ENCODE data around the gene TANGO6. TPM values are rescaled to one million over a fixed set of nuclear protein-coding genes. Genes with fewer than 3 reads are reported as not detected.

Gene TANGO6
- total RNA-seq, 1 donor from 2014 or later = 35.5 TPM

DNA sequence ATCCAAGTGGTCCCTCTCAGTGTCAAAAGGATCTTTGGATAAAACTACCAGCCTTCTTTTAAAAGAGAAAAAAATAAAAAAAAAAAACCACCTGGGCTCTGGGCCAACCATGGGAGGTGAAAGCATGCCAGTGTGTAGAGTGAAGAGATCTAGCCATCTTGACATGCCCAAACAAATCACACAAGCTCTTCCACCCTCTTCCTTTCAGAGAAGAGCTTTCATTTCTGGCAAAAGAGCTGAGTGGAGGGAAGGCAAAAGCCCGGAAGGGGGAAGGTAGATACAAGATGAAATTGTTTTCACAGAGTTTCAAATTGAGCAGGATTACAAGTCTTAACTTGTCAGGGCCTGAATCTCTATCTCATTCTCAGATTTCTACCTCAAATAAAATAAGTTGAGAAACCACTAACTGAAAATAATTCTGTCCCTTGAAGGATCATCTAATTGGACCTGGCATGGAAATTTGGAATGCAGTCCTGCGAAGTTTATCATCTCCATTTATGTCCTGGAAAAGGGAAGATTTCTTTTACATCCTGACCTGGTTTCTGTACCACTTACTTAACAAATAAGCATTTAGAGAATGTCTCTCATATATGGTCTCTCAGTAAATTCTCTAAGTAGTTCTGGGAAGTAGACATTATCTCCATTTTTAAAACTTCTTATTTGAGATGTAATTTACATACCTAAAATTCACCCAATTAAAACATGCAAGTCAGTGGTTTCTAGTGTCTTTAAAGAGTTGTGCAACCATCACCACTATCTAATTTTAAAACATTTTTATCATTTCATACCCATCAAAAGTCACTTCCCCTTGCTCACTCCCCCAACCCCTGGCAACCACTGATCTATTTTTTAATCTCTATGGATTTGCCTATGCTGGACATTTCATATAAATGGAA lies 93.7 kb downstream of the TANGO6 start:
- Mint-ChIP-seq H3K4me1 (ENCODE audit: low read depth) (no peaks in the 10 kb centered on the region), H3K27me3 (ENCODE audit: insufficient read depth) (no peaks in the 10 kb centered on the region), H3K4me3 (no peak overlapping the region), H3K9me3 (no peaks in the 10 kb centered on the region), H3K36me3 (ENCODE audit: low read depth) (peaks cover 7% of the 10 kb centered on the region), H3K27ac (no peak overlapping the region)
- no peak for DNase-seq (ENCODE audit: low spot score)
- intact Hi-C loops (cut with micrococcal nuclease) = no loop called here

- H3K4me3 Mint-ChIP-seq = no peak overlapping the region
- no peak overlapping the region for H3K27ac Mint-ChIP-seq
- H3K9me3 Mint-ChIP-seq = peaks cover 8% of the 10 kb centered on the region
- intact Hi-C loops (cut with micrococcal nuclease) = no loop called here
- peaks cover 18% of the 10 kb centered on the region for H3K36me3 Mint-ChIP-seq (ENCODE audit: low read depth)
- H3K27me3 Mint-ChIP-seq (ENCODE audit: insufficient read depth) = no peaks in the 10 kb centered on the region
- no peaks in the 10 kb centered on the region for H3K4me1 Mint-ChIP-seq (ENCODE audit: low read depth)
- DNase-seq (ENCODE audit: low spot score) = no peak
Observed at GRCh38 chr16:68939692-68940320, 96.5 kb downstream of the TANGO6 start.

- no peaks in the 10 kb centered on the region for H3K27me3 Mint-ChIP-seq (ENCODE audit: insufficient read depth)
- H3K36me3 Mint-ChIP-seq (ENCODE audit: low read depth) = peaks cover 19% of the 10 kb centered on the region
- H3K4me3 Mint-ChIP-seq = no peak overlapping the region
- intact Hi-C loops (cut with micrococcal nuclease) = no loop called here
- peaks cover 9% of the 10 kb centered on the region for H3K9me3 Mint-ChIP-seq
- no peak overlapping the region for H3K27ac Mint-ChIP-seq
- no peaks in the 10 kb centered on the region for H3K4me1 Mint-ChIP-seq (ENCODE audit: low read depth)
- no peak for DNase-seq (ENCODE audit: low spot score)
Observed at GRCh38 chr16:68940816-68941215, 97.5 kb downstream of the TANGO6 start.

GRCh38 chr16:68943961-68944360 lies 100.6 kb downstream of the TANGO6 start:
- Mint-ChIP-seq H3K9me3 (peaks cover 9% of the 10 kb centered on the region), H3K36me3 (ENCODE audit: low read depth) (peaks cover 14% of the 10 kb centered on the region), H3K27ac (no peak overlapping the region), H3K4me3 (no peak overlapping the region), H3K27me3 (ENCODE audit: insufficient read depth) (no peaks in the 10 kb centered on the region), H3K4me1 (ENCODE audit: low read depth) (no peaks in the 10 kb centered on the region)
- intact Hi-C loops (cut with micrococcal nuclease) = no loop called here
- no peak for DNase-seq (ENCODE audit: low spot score)

DNA sequence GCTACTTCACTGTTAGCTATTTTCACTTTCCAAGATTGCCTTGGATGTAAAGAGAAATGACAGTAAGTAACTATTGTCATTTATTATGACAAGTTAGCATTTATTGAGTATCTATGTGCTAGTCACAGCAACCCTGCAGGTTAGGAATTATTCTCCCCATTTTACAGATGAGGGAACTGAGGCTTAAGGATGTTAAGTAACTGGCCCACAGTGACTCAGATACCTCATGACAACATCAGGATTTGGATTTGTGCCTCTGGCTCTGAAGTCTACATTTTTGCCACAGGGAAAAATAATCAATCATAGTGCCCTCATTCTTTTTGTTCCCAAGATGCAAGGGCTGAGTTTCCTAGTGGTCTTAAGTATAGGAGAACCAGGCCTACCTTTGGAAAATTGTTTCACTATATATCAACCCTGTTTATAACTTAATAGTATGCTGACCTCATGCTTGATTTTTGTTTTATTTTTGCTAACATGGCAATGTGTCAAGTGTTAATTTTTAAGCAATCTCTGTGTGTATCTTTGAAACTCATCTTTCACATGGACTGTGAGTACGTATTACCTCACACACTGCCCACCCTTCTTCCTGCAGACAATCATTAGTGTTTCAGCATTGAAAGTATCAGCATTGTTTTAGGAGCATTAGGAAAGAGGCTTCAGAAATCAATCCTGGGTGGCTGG lies 105.0 kb downstream of the TANGO6 start:
- Mint-ChIP-seq H3K27me3 (ENCODE audit: insufficient read depth) (no peaks in the 10 kb centered on the region), H3K4me3 (no peak overlapping the region), H3K27ac (no peak overlapping the region), H3K36me3 (ENCODE audit: low read depth) (peaks cover 12% of the 10 kb centered on the region), H3K4me1 (ENCODE audit: low read depth) (no peaks in the 10 kb centered on the region), H3K9me3 (peaks cover 9% of the 10 kb centered on the region)
- DNase-seq (ENCODE audit: low spot score) = no peak
- intact Hi-C loops (cut with micrococcal nuclease) = no loop called here

DNA sequence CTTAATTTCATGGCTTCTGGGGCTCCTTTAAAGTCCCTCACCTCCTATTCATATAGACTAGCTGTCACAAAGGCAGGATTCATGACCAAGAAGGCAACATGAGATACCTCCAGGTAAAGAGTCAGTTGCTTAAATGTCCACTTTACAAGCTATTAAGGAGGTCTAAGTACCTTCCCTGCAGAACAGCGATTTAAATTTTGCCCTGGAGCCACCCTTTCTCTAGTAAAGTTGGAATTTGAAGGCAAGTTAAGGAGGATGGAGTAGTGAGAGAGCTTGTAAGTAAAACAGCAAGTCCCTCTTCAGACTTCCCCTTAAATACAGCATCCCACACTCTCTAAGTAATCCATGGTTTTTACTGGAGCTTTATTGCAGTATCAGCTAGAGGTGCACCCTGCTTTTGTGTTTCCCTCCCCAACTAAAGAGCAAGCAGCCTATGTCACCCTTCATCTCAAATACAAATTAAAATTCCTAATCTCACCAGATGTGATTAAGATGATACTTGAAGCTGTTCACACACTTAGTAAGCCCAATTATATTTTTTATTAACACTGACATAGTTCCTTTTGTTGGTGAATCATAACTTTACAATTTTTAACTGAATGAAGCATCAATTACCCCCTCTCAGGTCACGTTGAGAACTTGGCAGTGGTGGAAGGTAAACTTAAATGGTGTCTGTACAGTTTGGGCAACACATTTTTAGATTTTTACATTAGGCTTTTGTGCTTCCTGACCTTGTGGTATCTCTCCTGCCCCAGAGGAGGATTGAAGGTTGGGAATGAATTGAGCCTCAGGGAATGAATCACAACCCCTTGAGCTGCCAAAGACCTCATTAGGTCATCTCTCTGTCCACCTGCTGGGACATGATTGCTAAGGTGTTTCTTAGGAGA lies 108.9 kb downstream of the TANGO6 start:
- H3K9me3 Mint-ChIP-seq = no peaks in the 10 kb centered on the region
- H3K4me3 Mint-ChIP-seq = no peak overlapping the region
- H3K36me3 Mint-ChIP-seq (ENCODE audit: low read depth) = no peaks in the 10 kb centered on the region
- H3K27me3 Mint-ChIP-seq (ENCODE audit: insufficient read depth) = no peaks in the 10 kb centered on the region
- intact Hi-C loops (cut with micrococcal nuclease) = no loop called here
- H3K27ac Mint-ChIP-seq = no peak overlapping the region
- H3K4me1 Mint-ChIP-seq (ENCODE audit: low read depth) = no peaks in the 10 kb centered on the region
- no peak for DNase-seq (ENCODE audit: low spot score)

DNA sequence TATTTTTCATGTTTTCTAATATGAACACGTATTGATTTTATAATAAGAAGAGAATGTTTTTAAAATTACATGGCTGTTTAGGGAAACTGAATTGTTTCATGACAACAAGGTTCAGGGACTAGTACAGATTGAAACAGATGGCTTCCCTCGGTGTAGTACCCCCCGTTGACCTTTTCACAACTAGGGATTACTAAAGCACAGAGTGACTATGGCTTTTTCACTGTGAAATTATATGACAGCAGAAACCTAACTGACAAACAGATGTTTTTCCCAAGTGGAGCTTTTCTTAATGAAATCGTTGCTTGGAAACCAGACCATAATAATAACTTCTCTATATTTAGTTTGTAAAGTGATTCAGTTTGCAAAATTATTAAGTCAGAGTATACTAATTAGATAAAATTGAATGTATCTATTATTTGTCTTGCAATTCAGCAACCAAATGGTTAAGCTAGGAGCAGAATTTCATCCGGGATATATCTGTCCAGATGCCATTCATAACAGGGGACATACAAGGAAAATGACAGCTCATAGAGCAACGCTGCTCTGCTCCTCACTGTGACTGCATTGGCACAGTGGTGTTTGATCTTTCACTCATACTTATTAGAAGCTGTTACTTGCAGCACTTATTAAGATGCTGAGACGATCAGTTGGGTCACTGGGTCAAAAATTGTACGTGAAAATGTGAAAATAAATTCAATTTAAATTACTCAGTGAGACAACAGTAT lies 111.7 kb downstream of the TANGO6 start:
- Mint-ChIP-seq H3K27me3 (ENCODE audit: insufficient read depth) (no peaks in the 10 kb centered on the region), H3K4me1 (ENCODE audit: low read depth) (no peaks in the 10 kb centered on the region), H3K4me3 (no peak overlapping the region), H3K9me3 (no peaks in the 10 kb centered on the region), H3K27ac (no peak overlapping the region), H3K36me3 (ENCODE audit: low read depth) (no peaks in the 10 kb centered on the region)
- intact Hi-C loops (cut with micrococcal nuclease) = no loop called here
- DNase-seq (ENCODE audit: low spot score) = no peak

GRCh38 chr16:68960910-68961309 lies 117.6 kb downstream of the TANGO6 start:
- Mint-ChIP-seq H3K4me1 (ENCODE audit: low read depth) (no peaks in the 10 kb centered on the region), H3K9me3 (no peaks in the 10 kb centered on the region), H3K36me3 (ENCODE audit: low read depth) (no peaks in the 10 kb centered on the region), H3K27ac (no peak overlapping the region), H3K4me3 (no peak overlapping the region), H3K27me3 (ENCODE audit: insufficient read depth) (no peaks in the 10 kb centered on the region)
- intact Hi-C loops (cut with micrococcal nuclease) = no loop called here
- DNase-seq (ENCODE audit: low spot score) = no peak

- intact Hi-C loops (cut with micrococcal nuclease) = no loop called here
- H3K27me3 Mint-ChIP-seq (ENCODE audit: insufficient read depth) = no peaks in the 10 kb centered on the region
- H3K9me3 Mint-ChIP-seq = no peaks in the 10 kb centered on the region
- no peaks in the 10 kb centered on the region for H3K4me1 Mint-ChIP-seq (ENCODE audit: low read depth)
- DNase-seq (ENCODE audit: low spot score) = no peak
- no peaks in the 10 kb centered on the region for H3K36me3 Mint-ChIP-seq (ENCODE audit: low read depth)
- no peak overlapping the region for H3K27ac Mint-ChIP-seq
- H3K4me3 Mint-ChIP-seq = no peak overlapping the region
Observed at GRCh38 chr16:68961778-68962402, 118.6 kb downstream of the TANGO6 start.

GRCh38 chr16:68969338-68969737 lies 126.0 kb downstream of the TANGO6 start:
- intact Hi-C loops (cut with micrococcal nuclease) = no loop called here
- Mint-ChIP-seq H3K27me3 (ENCODE audit: insufficient read depth) (no peaks in the 10 kb centered on the region), H3K4me3 (no peak overlapping the region), H3K36me3 (ENCODE audit: low read depth) (peaks cover 3% of the 10 kb centered on the region), H3K27ac (no peak overlapping the region), H3K4me1 (ENCODE audit: low read depth) (no peaks in the 10 kb centered on the region), H3K9me3 (no peaks in the 10 kb centered on the region)
- no peak for DNase-seq (ENCODE audit: low spot score)

- DNase-seq (ENCODE audit: low spot score) = no peak
- no peak overlapping the region for H3K4me3 Mint-ChIP-seq
- intact Hi-C loops (cut with micrococcal nuclease) = no loop called here
- no peaks in the 10 kb centered on the region for H3K4me1 Mint-ChIP-seq (ENCODE audit: low read depth)
- no peaks in the 10 kb centered on the region for H3K27me3 Mint-ChIP-seq (ENCODE audit: insufficient read depth)
- no peaks in the 10 kb centered on the region for H3K9me3 Mint-ChIP-seq
- no peak overlapping the region for H3K27ac Mint-ChIP-seq
- H3K36me3 Mint-ChIP-seq (ENCODE audit: low read depth) = peaks cover 13% of the 10 kb centered on the region
Observed at GRCh38 chr16:68972013-68972412, 128.7 kb downstream of the TANGO6 start.

DNA sequence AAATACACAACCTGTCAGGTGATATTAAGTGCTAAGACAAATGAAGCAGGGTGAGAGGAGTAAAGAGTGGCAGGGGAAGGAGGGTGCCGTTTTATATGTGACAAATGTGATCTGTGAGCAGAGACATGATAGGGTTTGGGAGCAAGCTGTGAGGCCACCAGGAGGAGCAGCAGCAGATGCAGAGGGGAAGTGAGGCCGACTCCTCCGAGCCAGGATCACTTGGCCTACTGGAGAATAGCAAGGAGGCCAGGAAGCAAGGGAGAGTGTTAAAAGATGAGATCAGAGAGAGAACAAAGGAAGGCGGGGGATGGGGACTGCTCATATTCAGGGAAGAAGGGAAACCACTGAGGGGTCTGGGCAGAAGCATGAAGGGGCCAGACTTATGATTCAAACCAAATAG lies 129.4 kb downstream of the TANGO6 start:
- H3K9me3 Mint-ChIP-seq = no peaks in the 10 kb centered on the region
- H3K27me3 Mint-ChIP-seq (ENCODE audit: insufficient read depth) = no peaks in the 10 kb centered on the region
- no peaks in the 10 kb centered on the region for H3K4me1 Mint-ChIP-seq (ENCODE audit: low read depth)
- no peak for DNase-seq (ENCODE audit: low spot score)
- peaks cover 14% of the 10 kb centered on the region for H3K36me3 Mint-ChIP-seq (ENCODE audit: low read depth)
- no peak overlapping the region for H3K27ac Mint-ChIP-seq
- intact Hi-C loops (cut with micrococcal nuclease) = no loop called here
- H3K4me3 Mint-ChIP-seq = no peak overlapping the region

Measured in activated T-helper 1 cell treated with anti-CD3 and anti-CD28 coated beads, Interleukin-12 subunit alpha, Interleukin-12 subunit beta, Interleukin-2, Interleukin-4 antibody, amounts not matched to agents 30 ng/mL and 10 ng/mL and 1 ng/mL, durations not matched to agents 14 hours and 24 hours and 36 hours (primary cell).